Duodenal mucosa (tissue), 2 donors: ENCODE measurements around the gene TFF2.

ENCODE experiments used
- H3K27ac ChIP-seq: one replicate; pipeline ENCODE4 v1.7.0; 2013; ENCODE audit warnings: low read depth, low read length
- H3K27me3 ChIP-seq, 2 donors: one replicate each; pipeline ENCODE4 v1.7.0; 2013; ENCODE audit warnings: low read length in 2 of 2, control low read depth in 1 of 2; ENCODE audit not compliant: insufficient read depth in 2 of 2, control insufficient read depth in 1 of 2
- H3K36me3 ChIP-seq, 2 donors: one replicate each; pipeline ENCODE4 v1.7.0; 2013; ENCODE audit warnings: low read length in 2 of 2, control low read depth in 1 of 2; ENCODE audit not compliant: insufficient read depth in 2 of 2, control insufficient read depth in 1 of 2
- H3K4me1 ChIP-seq, 2 donors: one replicate each; pipeline ENCODE4 v1.7.0; 2013; ENCODE audit warnings: low read length in 2 of 2, control low read depth in 1 of 2; ENCODE audit not compliant: insufficient read depth in 2 of 2, control insufficient read depth in 1 of 2
- H3K4me3 ChIP-seq, 2 donors: one replicate each; pipeline ENCODE4 v1.7.0; 2013; ENCODE audit warnings: low read length in 2 of 2, low read depth in 1 of 2
- H3K9ac ChIP-seq, 2 donors: one replicate each; pipeline ENCODE4 v1.7.0; 2013; ENCODE audit warnings: low read length in 2 of 2, low read depth in 1 of 2
- H3K9me3 ChIP-seq, 2 donors: one replicate each; pipeline ENCODE4 v1.7.0; 2013; ENCODE audit warnings: low read length in 2 of 2, control low read depth in 1 of 2; ENCODE audit not compliant: control insufficient read depth in 1 of 2

Gene TFF2

GRCh38 chr21:42347601-42348327 is 3.0 kb downstream of the TFF2 start:
- no peaks in the 10 kb centered on the region for H3K9me3 ChIP-seq
- no peak overlapping the region for H3K9ac ChIP-seq
- H3K27me3 ChIP-seq = no peaks in the 10 kb centered on the region

GRCh38 chr21:42346866-42347600 is 3.8 kb downstream of the TFF2 start:
- Histone ChIP-seq H3K9ac (no peak overlapping the region), H3K27me3 (no peaks in the 10 kb centered on the region), H3K9me3 (no peaks in the 10 kb centered on the region), H3K4me3 (no peak overlapping the region), H3K27ac (no peak overlapping the region), H3K36me3 (no peaks in the 10 kb centered on the region), H3K4me1 (no peaks in the 10 kb centered on the region)

More at GRCh38 chr21:42347601-42348327, 3.0 kb downstream of the TFF2 start:
- H3K4me1 ChIP-seq = no peaks in the 10 kb centered on the region
- no peaks in the 10 kb centered on the region for H3K36me3 ChIP-seq
- no peak overlapping the region for H3K27ac ChIP-seq
- H3K4me3 ChIP-seq = no peak overlapping the region

GRCh38 chr21:42346441-42346840 is 4.4 kb downstream of the TFF2 start:
- no peak overlapping the region for H3K27ac ChIP-seq
- H3K4me1 ChIP-seq = no peaks in the 10 kb centered on the region
- H3K4me3 ChIP-seq = no peak overlapping the region
- H3K9ac ChIP-seq = no peak overlapping the region
- no peaks in the 10 kb centered on the region for H3K9me3 ChIP-seq
- no peaks in the 10 kb centered on the region for H3K36me3 ChIP-seq
- H3K27me3 ChIP-seq = no peaks in the 10 kb centered on the region

- Histone ChIP-seq H3K27me3 (no peaks in the 10 kb centered on the region), H3K27ac (no peak overlapping the region), H3K4me3 (no peak overlapping the region), H3K9me3 (no peaks in the 10 kb centered on the region), H3K4me1 (no peaks in the 10 kb centered on the region), H3K36me3 (no peaks in the 10 kb centered on the region), H3K9ac (no peak overlapping the region)
These were observed 6.2 kb downstream of the TFF2 start for GRCh38 chr21:42344631-42345030.

GRCh38 chr21:42343963-42344510 is 6.8 kb downstream of the TFF2 start:
- Histone ChIP-seq H3K4me1 (no peaks in the 10 kb centered on the region), H3K9me3 (no peaks in the 10 kb centered on the region), H3K36me3 (no peaks in the 10 kb centered on the region), H3K9ac (no peak overlapping the region), H3K4me3 (no peak overlapping the region), H3K27ac (no peak overlapping the region), H3K27me3 (no peaks in the 10 kb centered on the region)

- H3K36me3 ChIP-seq = no peaks in the 10 kb centered on the region
- H3K9me3 ChIP-seq = no peaks in the 10 kb centered on the region
- H3K27me3 ChIP-seq = no peaks in the 10 kb centered on the region
- H3K4me1 ChIP-seq = peaks cover 0 to under 1% of the 10 kb centered on the region in 2 donors
- no peak overlapping the region for H3K4me3 ChIP-seq
- no peak overlapping the region for H3K9ac ChIP-seq
- H3K27ac ChIP-seq = no peak overlapping the region
These were observed 7.2 kb downstream of the TFF2 start for GRCh38 chr21:42343556-42343955.

GRCh38 chr21:42343101-42343500 is 7.7 kb downstream of the TFF2 start:
- Histone ChIP-seq H3K4me1 (peaks cover 2 to 5% of the 10 kb centered on the region in 2 donors), H3K4me3 (no peak overlapping the region), H3K36me3 (no peaks in the 10 kb centered on the region), H3K27me3 (no peaks in the 10 kb centered on the region), H3K9ac (no peak overlapping the region), H3K27ac (no peak overlapping the region), H3K9me3 (no peaks in the 10 kb centered on the region)

GRCh38 chr21:42341776-42342542 is 8.8 kb downstream of the TFF2 start:
- no peak overlapping the region for H3K4me3 ChIP-seq
- H3K9ac ChIP-seq = no peak overlapping the region
- no peak overlapping the region for H3K27ac ChIP-seq
- no peaks in the 10 kb centered on the region for H3K9me3 ChIP-seq
- no peaks in the 10 kb centered on the region for H3K27me3 ChIP-seq
- H3K36me3 ChIP-seq = no peaks in the 10 kb centered on the region
- H3K4me1 ChIP-seq = peaks cover 7 to 11% of the 10 kb centered on the region in 2 donors

GRCh38 chr21:42340187-42341050 is 10.4 kb downstream of the TFF2 start:
- no peaks in the 10 kb centered on the region for H3K9me3 ChIP-seq
- H3K27me3 ChIP-seq = no peaks in the 10 kb centered on the region
- peaks cover 7 to 11% of the 10 kb centered on the region in 2 donors for H3K4me1 ChIP-seq
- no peaks in the 10 kb centered on the region for H3K36me3 ChIP-seq
- H3K27ac ChIP-seq = no peak overlapping the region
- no peak overlapping the region for H3K9ac ChIP-seq
- no peak overlapping the region for H3K4me3 ChIP-seq
